Muscle layer of colon (tissue), 2 donors: ENCODE data around the gene RAD9A.

ENCODE experiments used
- H3K27ac ChIP-seq: one replicate; pipeline ENCODE4 v1.7.0; 2013; ENCODE audit warnings: low read depth, mild to moderate bottlenecking, low read length, moderate library complexity
- H3K27me3 ChIP-seq, 2 donors: one replicate each; pipeline ENCODE4 v1.7.0; 2013; ENCODE audit warnings: low read length in 2 of 2, mild to moderate bottlenecking in 2 of 2; ENCODE audit not compliant: insufficient read depth in 2 of 2, control insufficient read depth in 1 of 2
- H3K36me3 ChIP-seq: one replicate; pipeline ENCODE4 v1.7.0; 2013; ENCODE audit warnings: mild to moderate bottlenecking, low read length; ENCODE audit not compliant: insufficient read depth
- H3K4me1 ChIP-seq: one replicate; pipeline ENCODE4 v1.7.0; 2013; ENCODE audit warnings: mild to moderate bottlenecking, low read length; ENCODE audit not compliant: insufficient read depth
- H3K4me3 ChIP-seq, 2 donors: one replicate each; pipeline ENCODE4 v1.7.0; 2013; ENCODE audit warnings: low read length in 2 of 2, low read depth in 1 of 2, mild to moderate bottlenecking in 1 of 2, moderate library complexity in 1 of 2
- H3K9ac ChIP-seq: one replicate; pipeline ENCODE4 v1.7.0; 2013; ENCODE audit warnings: low read length
- H3K9me3 ChIP-seq: one replicate; pipeline ENCODE4 v1.7.0; 2013; ENCODE audit warnings: mild to moderate bottlenecking, low read length
- donor health status: abdominal sarcoma.
- donor health status: Adenocarcinoma of cecum.

RAD9A gene

GRCh38 chr11:67409781-67410368 lies 18.1 kb downstream of the RAD9A start:
- H3K4me3 ChIP-seq = no peak overlapping the region
- no peaks in the 10 kb centered on the region for H3K4me1 ChIP-seq
- H3K9ac ChIP-seq = no peak overlapping the region
- no peak overlapping the region for H3K27ac ChIP-seq
- H3K9me3 ChIP-seq = no peaks in the 10 kb centered on the region
- H3K27me3 ChIP-seq = peaks cover 17 to 86% of the 10 kb centered on the region in 2 donors
- H3K36me3 ChIP-seq = no peaks in the 10 kb centered on the region

- H3K9me3 ChIP-seq = no peaks in the 10 kb centered on the region
- H3K4me3 ChIP-seq = no peak overlapping the region
- H3K27me3 ChIP-seq = peaks cover 21 to 85% of the 10 kb centered on the region in 2 donors
- H3K4me1 ChIP-seq = no peaks in the 10 kb centered on the region
- no peak overlapping the region for H3K9ac ChIP-seq
- no peak overlapping the region for H3K27ac ChIP-seq
- no peaks in the 10 kb centered on the region for H3K36me3 ChIP-seq
These were observed 18.6 kb downstream of the RAD9A start for GRCh38 chr11:67410369-67410831.

- no peak overlapping the region for H3K27ac ChIP-seq
- no peak overlapping the region for H3K4me3 ChIP-seq
- H3K9me3 ChIP-seq = no peaks in the 10 kb centered on the region
- peaks cover 21 to 77% of the 10 kb centered on the region in 2 donors for H3K27me3 ChIP-seq
- H3K4me1 ChIP-seq = no peaks in the 10 kb centered on the region
- no peak overlapping the region for H3K9ac ChIP-seq
- no peaks in the 10 kb centered on the region for H3K36me3 ChIP-seq
These were observed 19.4 kb downstream of the RAD9A start for GRCh38 chr11:67410984-67411784.

GRCh38 chr11:67411785-67412152 lies 20.0 kb downstream of the RAD9A start:
- H3K9me3 ChIP-seq = no peaks in the 10 kb centered on the region
- peaks cover 21 to 71% of the 10 kb centered on the region in 2 donors for H3K27me3 ChIP-seq
- no peak overlapping the region for H3K4me3 ChIP-seq
- H3K27ac ChIP-seq = no peak overlapping the region
- peaks cover 5% of the 10 kb centered on the region for H3K4me1 ChIP-seq
- H3K36me3 ChIP-seq = no peaks in the 10 kb centered on the region
- no peak overlapping the region for H3K9ac ChIP-seq

GRCh38 chr11:67412495-67413179 lies 20.9 kb downstream of the RAD9A start:
- no peak overlapping the region for H3K9ac ChIP-seq
- no peaks in the 10 kb centered on the region for H3K36me3 ChIP-seq
- no peak overlapping the region for H3K4me3 ChIP-seq
- H3K9me3 ChIP-seq = no peaks in the 10 kb centered on the region
- peaks cover 21 to 65% of the 10 kb centered on the region in 2 donors for H3K27me3 ChIP-seq
- peaks cover 5% of the 10 kb centered on the region for H3K4me1 ChIP-seq
- H3K27ac ChIP-seq = no peak overlapping the region

GRCh38 chr11:67413266-67413849 lies 21.6 kb downstream of the RAD9A start:
- Histone ChIP-seq H3K4me1 (peaks cover 5% of the 10 kb centered on the region), H3K27ac (no peak overlapping the region)

GRCh38 chr11:67415501-67416304 lies 23.9 kb downstream of the RAD9A start, which contains the start of gene CARNS1:
CARNS1 (plus strand) TSS chr11:67415678; CDS start chr11:67416200, 522 bp downstream.
- Histone ChIP-seq H3K9ac (no peak within 1 kb of the TSS), H3K36me3 (no peaks in the 10 kb centered on the region), H3K4me1 (peaks cover 13% of the 10 kb centered on the region), H3K27ac (no peak within 1 kb of the TSS), H3K4me3 (no peak within 1 kb of the TSS), H3K9me3 (no peaks in the 10 kb centered on the region), H3K27me3 (peaks cover 11 to 38% of the 10 kb centered on the region in 2 donors)

More at GRCh38 chr11:67413266-67413849, 21.6 kb downstream of the RAD9A start:
- no peaks in the 10 kb centered on the region for H3K9me3 ChIP-seq
- no peaks in the 10 kb centered on the region for H3K36me3 ChIP-seq
- H3K9ac ChIP-seq = no peak overlapping the region
- H3K27me3 ChIP-seq = peaks cover 21 to 61% of the 10 kb centered on the region in 2 donors
- no peak overlapping the region for H3K4me3 ChIP-seq

GRCh38 chr11:67416416-67417335 lies 24.9 kb downstream of the RAD9A start:
- H3K36me3 ChIP-seq = no peaks in the 10 kb centered on the region
- H3K4me3 ChIP-seq = no peak overlapping the region
- peaks cover 4 to 28% of the 10 kb centered on the region in 2 donors for H3K27me3 ChIP-seq
- no peaks in the 10 kb centered on the region for H3K9me3 ChIP-seq
- no peak overlapping the region for H3K27ac ChIP-seq
- H3K4me1 ChIP-seq = peaks cover 13% of the 10 kb centered on the region
- no peak overlapping the region for H3K9ac ChIP-seq

GRCh38 chr11:67417425-67417824 lies 25.6 kb downstream of the RAD9A start:
- Histone ChIP-seq H3K27ac (no peak overlapping the region), H3K9ac (no peak overlapping the region), H3K4me3 (no peak overlapping the region), H3K27me3 (peaks cover 4 to 21% of the 10 kb centered on the region in 2 donors), H3K36me3 (no peaks in the 10 kb centered on the region), H3K9me3 (no peaks in the 10 kb centered on the region), H3K4me1 (peaks cover 13% of the 10 kb centered on the region)
